ENCODE measurements around the gene LCN15.
A peak's percentile ranks its signal among the peaks of the same experiment; 100 is the strongest.
"Not testable (repeated sequence)": the region's sequence is repeated elsewhere in the genome, so short reads cannot be mapped to it uniquely, and the experiment has no call there.

Gene LCN15

DNA sequence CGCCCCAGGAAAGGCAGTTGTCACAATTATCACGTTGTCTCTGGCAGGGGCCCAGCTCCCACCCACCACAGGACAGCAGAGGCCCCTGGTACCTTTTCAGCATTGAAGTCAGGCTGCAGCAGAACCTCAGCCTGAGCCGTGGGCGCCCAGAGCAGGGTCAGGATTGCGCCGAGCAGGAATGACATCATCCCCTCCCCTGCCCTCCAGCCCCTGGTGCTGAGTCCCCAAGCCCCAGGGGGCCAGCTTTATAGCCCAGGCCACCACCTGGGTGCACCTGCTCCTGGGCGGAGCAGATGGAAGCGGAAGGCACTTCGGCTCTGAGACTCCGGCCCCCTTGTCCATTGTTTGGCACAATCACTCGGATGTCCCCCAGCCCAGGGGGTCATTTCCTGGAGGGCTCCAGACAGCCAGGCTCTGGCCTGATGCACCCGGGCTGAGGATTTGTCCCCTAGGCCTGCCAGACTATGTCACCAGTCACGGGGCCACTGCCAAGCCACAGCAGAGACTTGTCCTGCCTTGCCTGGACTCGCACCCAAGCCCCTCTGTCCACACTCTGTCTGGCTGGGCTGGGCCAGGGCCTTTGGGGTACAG, at the start of gene LCN15:
Gene LCN15, minus strand, starts transcription at position 218 of the 591 bp plus-strand sequence. Its CDS starts 30 bp downstream, at position 188.
- no peak for ATAC-seq (ENCODE audit: low read depth)
- Mint-ChIP-seq H3K4me3 (no peak within 1 kb of the TSS), H3K9me3 (no peaks in the 10 kb centered on the region), H3K4me1 (peaks cover 30% of the 10 kb centered on the region), H3K36me3 (no peaks in the 10 kb centered on the region), H3K27ac (peak within 1 kb of the TSS; percentile 93), H3K27me3 (no peaks in the 10 kb centered on the region)
- no peak for DNase-seq (ENCODE audit: low spot score in 2 of 2)

DNA sequence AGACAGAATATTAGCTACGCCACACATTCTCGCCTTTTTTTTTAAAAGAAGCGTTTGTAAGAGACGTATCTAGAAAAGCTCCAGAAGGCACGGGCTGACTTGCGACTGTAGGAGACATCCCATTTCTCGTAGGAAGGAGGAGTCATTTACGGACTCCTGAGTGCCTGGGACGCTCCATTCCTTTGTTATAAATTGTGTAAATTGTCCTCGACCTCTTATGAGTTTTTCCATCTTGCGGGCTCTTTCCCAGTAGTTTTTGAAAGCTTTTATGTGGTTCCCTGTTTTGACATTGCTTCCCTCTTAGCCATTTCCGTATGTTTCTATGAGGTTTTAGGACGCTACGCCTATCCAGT, 44.5 kb upstream of the LCN15 start:
- peak overlapping the region; percentile 86 for H3K4me3 Mint-ChIP-seq
- no peaks in the 10 kb centered on the region for H3K9me3 Mint-ChIP-seq
- no peak for ATAC-seq (ENCODE audit: low read depth)
- no peak for DNase-seq (ENCODE audit: low spot score in 2 of 2)
- H3K4me1 Mint-ChIP-seq = peaks cover 21% of the 10 kb centered on the region
- H3K27ac Mint-ChIP-seq = peak overlapping the region; percentile 68
- H3K27me3 Mint-ChIP-seq = no peaks in the 10 kb centered on the region
- H3K36me3 Mint-ChIP-seq = peaks cover 15% of the 10 kb centered on the region

DNA sequence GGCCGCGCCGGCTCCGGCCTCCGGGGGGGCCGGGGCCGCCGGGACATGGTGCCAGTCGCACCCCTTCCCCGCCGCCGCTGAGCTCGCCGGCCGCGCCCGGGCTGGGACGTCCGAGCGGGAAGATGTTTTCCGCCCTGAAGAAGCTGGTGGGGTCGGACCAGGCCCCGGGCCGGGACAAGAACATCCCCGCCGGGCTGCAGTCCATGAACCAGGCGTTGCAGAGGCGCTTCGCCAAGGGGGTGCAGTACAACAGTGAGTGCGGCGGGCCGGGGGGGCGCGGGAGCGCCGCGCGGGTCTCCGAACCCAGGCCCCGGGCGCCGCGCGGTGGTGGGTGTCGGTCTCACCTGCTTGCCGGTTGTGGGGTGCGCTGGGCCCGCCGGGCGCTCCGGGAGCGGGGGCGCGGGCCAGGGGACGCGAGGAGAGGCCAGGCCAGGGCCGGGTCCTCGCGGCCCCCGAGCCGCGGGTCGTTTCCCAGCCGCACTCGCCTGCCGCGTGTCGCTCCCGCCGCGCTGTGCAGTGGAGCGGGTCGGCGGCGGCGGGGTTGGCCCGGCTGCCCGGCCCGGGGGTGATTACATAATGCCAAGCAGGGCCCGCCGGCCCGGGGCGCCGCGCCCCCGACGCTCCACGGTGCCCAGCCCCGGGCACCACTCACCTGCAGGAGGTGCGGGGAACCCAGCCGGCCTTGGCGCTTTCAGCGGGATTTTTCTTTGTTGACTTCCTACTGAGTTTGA, 43.9 kb upstream of the LCN15 start:
- no peaks in the 10 kb centered on the region for H3K9me3 Mint-ChIP-seq
- H3K27ac Mint-ChIP-seq = peak overlapping the region; percentile 68
- ATAC-seq (ENCODE audit: low read depth) = peak; percentile 47
- H3K36me3 Mint-ChIP-seq = peaks cover 15% of the 10 kb centered on the region
- peak overlapping the region; percentile 86 for H3K4me3 Mint-ChIP-seq
- peak in 1 of 2 donors; percentile 24 for DNase-seq (ENCODE audit: low spot score in 2 of 2)
- H3K4me1 Mint-ChIP-seq = peaks cover 18% of the 10 kb centered on the region
- H3K27me3 Mint-ChIP-seq = no peaks in the 10 kb centered on the region

DNA sequence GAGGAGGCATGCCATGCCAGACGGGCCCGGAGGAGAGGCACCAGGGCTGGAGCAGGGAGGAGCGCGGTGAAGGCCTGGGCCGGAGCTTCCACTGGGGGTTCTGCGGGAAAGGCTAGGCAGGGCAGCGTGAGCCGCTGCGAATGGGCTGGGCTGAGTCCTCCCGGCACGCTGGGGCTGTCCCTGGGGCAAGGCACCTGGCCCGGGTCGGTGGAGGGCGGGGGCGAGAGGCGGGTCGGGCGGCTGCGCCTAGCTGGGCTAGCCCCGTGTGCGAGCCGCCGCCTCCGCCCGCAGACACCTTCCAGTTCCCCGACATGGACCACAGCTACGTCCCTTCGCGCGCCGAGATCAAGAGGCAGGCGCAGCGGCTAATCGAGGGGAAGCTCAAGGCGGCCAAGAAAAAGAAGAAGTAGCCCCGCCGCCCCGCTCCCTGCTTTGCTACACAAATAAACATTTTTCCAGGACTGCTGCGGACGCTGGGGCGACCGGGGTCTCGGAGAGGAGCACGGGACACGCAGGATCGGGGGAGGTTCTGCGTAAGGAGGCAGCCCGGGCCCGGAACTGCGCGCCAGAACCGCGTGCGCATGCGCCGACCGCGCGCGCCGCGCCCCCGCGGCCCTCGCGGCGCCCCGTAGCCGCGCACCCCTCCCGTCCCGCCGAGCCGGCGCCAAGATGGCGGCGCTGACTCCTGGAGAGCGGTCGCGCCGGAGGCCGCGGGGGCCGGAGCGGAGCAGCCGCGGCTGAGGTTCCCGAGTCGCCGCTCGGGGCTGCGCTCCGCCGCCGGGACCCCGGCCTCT, 43.2 kb upstream of the LCN15 start, which contains the start of gene RABL6:
Gene RABL6, plus strand, starts transcription at position 668 of the 794 bp plus-strand sequence. CDS start 249 bp downstream, outside the sequence.
- peak within 1 kb of the TSS; percentile 93 for H3K4me3 Mint-ChIP-seq
- H3K36me3 Mint-ChIP-seq = peaks cover 12% of the 10 kb centered on the region
- DNase-seq (ENCODE audit: low spot score in 2 of 2) (peak; percentile 82 to 86), ATAC-seq (ENCODE audit: low read depth) (peak; percentile 87)
- H3K27me3 Mint-ChIP-seq = peaks cover under 1% of the 10 kb centered on the region
- H3K27ac Mint-ChIP-seq = peak within 1 kb of the TSS; percentile 94
- H3K4me1 Mint-ChIP-seq = peaks cover 18% of the 10 kb centered on the region
- no peaks in the 10 kb centered on the region for H3K9me3 Mint-ChIP-seq

DNA sequence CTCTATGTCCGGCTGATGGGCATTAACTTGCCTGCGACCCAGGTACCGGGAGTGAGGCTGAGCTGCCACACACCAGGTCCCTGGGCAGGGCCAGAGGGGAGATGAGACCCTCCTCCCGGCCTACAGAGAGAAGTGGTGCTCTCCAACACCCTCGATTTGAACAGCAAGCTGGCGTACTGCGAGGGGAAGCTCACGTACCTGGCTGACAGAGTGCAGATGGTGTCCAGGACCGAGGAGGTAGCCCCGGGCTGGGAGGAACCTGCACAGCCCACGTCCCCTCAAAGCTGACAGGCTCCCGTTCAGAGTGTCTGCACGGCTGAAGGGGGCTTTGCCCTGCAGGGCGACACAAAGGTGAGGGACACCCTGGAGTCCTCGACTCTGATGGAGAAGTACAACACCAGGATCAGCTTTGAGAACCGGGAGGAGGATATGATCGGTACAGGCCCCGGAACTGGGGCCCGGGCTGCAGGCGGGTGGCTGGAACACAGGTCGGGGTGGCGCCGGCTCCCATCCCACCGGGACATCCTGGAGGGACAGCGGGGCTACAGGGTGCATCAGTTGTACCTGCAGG, 42.4 kb upstream of the LCN15 start:
- peak overlapping the region; percentile 94 for H3K27ac Mint-ChIP-seq
- H3K4me3 Mint-ChIP-seq = peak overlapping the region; percentile 93
- peaks cover 4% of the 10 kb centered on the region for H3K27me3 Mint-ChIP-seq
- H3K9me3 Mint-ChIP-seq = no peaks in the 10 kb centered on the region
- H3K4me1 Mint-ChIP-seq = peaks cover 18% of the 10 kb centered on the region
- ATAC-seq (ENCODE audit: low read depth) (no peak), DNase-seq (ENCODE audit: low spot score in 2 of 2) (no peak)
- peaks cover 12% of the 10 kb centered on the region for H3K36me3 Mint-ChIP-seq

DNA sequence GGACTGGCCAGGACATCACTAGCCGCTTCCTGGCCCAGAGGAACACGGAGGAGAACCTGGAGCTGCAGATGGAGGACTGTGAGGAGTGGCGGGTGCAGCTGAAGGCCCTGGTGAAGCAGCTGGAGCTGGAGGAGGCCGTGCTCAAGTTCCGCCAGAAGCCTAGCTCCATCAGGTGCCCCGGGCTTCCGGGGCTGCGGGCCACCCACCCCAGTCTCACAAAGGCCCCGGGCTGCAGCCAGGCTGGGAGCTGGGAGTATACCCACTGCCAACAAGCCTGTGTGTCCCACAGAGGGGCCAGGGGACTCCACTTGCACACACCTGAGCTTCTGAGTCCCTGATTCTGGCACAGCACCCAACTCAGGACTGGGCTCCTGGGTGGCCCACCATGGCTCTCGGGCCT, 41.7 kb upstream of the LCN15 start:
- Mint-ChIP-seq H3K27me3 (peaks cover 4% of the 10 kb centered on the region), H3K27ac (no peak overlapping the region), H3K9me3 (no peaks in the 10 kb centered on the region), H3K4me1 (peaks cover 21% of the 10 kb centered on the region), H3K4me3 (peak overlapping the region; percentile 93), H3K36me3 (peaks cover 12% of the 10 kb centered on the region)
- no peak for ATAC-seq (ENCODE audit: low read depth)
- DNase-seq (ENCODE audit: low spot score in 2 of 2) = no peak

DNA sequence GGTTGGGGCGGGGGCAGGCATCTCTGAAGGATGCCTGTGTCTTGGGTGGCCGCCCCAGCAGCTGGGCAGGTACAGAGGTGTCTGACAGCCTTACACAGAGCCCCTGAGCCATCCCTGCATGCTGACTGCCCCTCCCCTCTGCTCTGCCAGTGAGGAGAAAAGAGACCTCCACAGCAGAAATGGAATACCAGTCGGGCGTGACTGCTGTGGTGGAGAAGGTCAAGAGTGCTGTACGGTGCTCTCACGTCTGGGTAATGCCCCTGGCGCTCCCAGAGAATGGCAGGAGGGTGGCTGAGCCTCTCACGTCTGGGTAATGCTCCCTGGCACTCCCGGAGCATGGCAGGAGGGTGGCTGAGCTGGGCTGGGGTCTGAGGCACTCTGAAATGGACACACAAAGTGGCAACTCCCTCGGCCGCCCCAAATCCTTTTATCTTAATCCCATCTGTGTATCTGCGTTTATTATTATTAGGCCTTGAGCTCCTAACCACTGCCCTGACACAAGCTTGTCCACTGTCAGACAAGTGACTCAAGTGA, 41.0 kb upstream of the LCN15 start:
- Mint-ChIP-seq H3K36me3 (peaks cover 10% of the 10 kb centered on the region), H3K4me1 (peaks cover 26% of the 10 kb centered on the region), H3K27me3 (peaks cover 4% of the 10 kb centered on the region), H3K9me3 (no peaks in the 10 kb centered on the region), H3K4me3 (peak overlapping the region; percentile 24), H3K27ac (no peak overlapping the region)
- no peak for ATAC-seq (ENCODE audit: low read depth)
- no peak for DNase-seq (ENCODE audit: low spot score in 2 of 2)

- peaks cover 28% of the 10 kb centered on the region for H3K4me1 Mint-ChIP-seq
- H3K27ac Mint-ChIP-seq = no peak overlapping the region
- DNase-seq (ENCODE audit: low spot score in 2 of 2) (no peak), ATAC-seq (ENCODE audit: low read depth) (no peak)
- peaks cover 4% of the 10 kb centered on the region for H3K27me3 Mint-ChIP-seq
- H3K4me3 Mint-ChIP-seq = no peak overlapping the region
- peaks cover 10% of the 10 kb centered on the region for H3K36me3 Mint-ChIP-seq
- H3K9me3 Mint-ChIP-seq = no peaks in the 10 kb centered on the region
Measured at GRCh38 chr9:136804509-136805206, 40.3 kb upstream of the LCN15 start.

GRCh38 chr9:136803551-136804508, 39.5 kb upstream of the LCN15 start:
- Mint-ChIP-seq H3K4me3 (no peak overlapping the region), H3K4me1 (peaks cover 24% of the 10 kb centered on the region), H3K27ac (no peak overlapping the region), H3K36me3 (peaks cover 10% of the 10 kb centered on the region), H3K9me3 (no peaks in the 10 kb centered on the region), H3K27me3 (peaks cover 4% of the 10 kb centered on the region)
- DNase-seq (ENCODE audit: low spot score in 2 of 2) (no peak), ATAC-seq (ENCODE audit: low read depth) (no peak)

DNA sequence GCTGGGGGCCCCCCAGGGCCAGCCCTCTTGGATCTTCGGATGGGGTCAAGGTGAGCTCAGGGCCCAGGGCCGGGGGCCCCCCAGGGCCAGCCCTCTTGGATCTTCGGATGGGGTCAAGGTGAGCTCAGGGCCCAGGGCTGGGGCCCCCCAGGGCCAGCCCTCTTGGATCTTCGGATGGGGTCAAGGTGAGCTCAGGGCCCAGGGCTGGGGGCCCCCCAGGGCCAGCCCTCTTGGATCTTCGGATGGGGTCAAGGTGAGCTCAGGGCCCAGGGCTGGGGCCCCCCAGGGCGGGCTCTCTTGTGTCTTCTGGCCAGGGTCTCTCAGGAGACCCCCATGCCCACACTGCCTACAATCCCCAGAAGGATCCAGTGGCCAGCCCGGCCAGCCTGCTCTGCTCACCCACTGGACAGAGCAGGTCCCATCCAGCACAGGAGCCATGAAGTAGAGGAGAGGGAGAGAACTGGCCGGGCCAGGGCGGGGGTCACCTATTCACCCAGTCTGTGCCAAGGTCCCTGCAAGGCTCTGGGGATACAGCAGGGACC, 38.8 kb upstream of the LCN15 start:
- DNase-seq (ENCODE audit: low spot score in 2 of 2); H3K27ac Mint-ChIP-seq; ATAC-seq (ENCODE audit: low read depth); H3K9me3 Mint-ChIP-seq; H3K27me3 Mint-ChIP-seq; H3K4me3 Mint-ChIP-seq: not testable (repeated sequence)
- Mint-ChIP-seq H3K36me3 (peaks cover 10% of the 10 kb centered on the region), H3K4me1 (peaks cover 22% of the 10 kb centered on the region)

DNA sequence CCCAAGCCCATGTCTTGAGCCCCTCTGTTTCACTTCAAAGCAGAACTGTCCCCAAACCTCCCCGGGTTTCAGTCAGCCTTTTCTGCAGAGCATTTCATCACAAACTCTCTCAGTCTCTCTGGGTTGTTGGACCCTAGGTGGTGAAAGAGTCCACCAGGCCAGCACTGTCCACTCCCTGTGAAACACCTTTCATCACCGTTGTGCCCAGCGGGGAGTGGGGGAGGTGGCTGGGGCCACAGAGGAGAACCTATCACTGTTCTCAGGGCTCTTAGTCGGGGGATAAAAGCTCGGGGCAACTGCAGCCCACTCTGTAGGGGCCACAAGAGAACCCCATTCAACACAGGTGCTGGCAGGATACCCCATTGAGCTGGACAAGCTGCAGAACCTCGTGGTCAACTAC, 38.0 kb upstream of the LCN15 start:
- Mint-ChIP-seq H3K9me3 (no peaks in the 10 kb centered on the region), H3K27ac (no peak overlapping the region), H3K27me3 (peaks cover 4% of the 10 kb centered on the region), H3K4me3 (no peak overlapping the region), H3K36me3 (peaks cover 10% of the 10 kb centered on the region), H3K4me1 (peaks cover 22% of the 10 kb centered on the region)
- DNase-seq (ENCODE audit: low spot score in 2 of 2) (no peak), ATAC-seq (ENCODE audit: low read depth) (no peak)
